Gastroesophageal sphincter (tissue), 4 donors: ENCODE measurements around the gene DEFB129. TPM values are rescaled to one million over a fixed set of nuclear protein-coding genes. Genes with fewer than 3 reads are reported as not detected.
"Not testable (repeated sequence)": the region's sequence is repeated elsewhere in the genome, so short reads cannot be mapped to it uniquely, and the experiment has no call there.

ENCODE experiments used
- ATAC-seq: fragments of 150-250 bp; one replicate; pipeline ENCODE4 v1.9.1; 2016; ENCODE audit warnings: mild to moderate bottlenecking, moderate library complexity
- H3K27ac ChIP-seq, 4 donors: fragments of 200-600 bp; sonication (generic) in 3 of 4; 1 replicate in 3 of 4; 2 replicates in 1 of 4; pipeline ENCODE4 v1.5.1; 2016 to 2019
- H3K27me3 ChIP-seq: fragments of 200-600 bp; sonication (generic); one replicate; pipeline ENCODE4 v1.5.1; 2019
- H3K36me3 ChIP-seq, 2 donors: fragments of 200-600 bp; sonication (generic); one replicate each; pipeline ENCODE4 v1.5.1; 2019; ENCODE audit warnings: control low read depth in 1 of 2
- H3K4me1 ChIP-seq, 3 donors: fragments of 200-600 bp; sonication (generic); 1 replicate in 2 of 3; 2 replicates in 1 of 3; pipeline ENCODE4 v1.5.1; 2016 to 2019; ENCODE audit warnings: control low read depth in 2 of 3
- H3K4me3 ChIP-seq, 2 donors: fragments of 200-600 bp; sonication (generic); one replicate each; pipeline ENCODE4 v1.5.1; 2019; ENCODE audit warnings: mild to moderate bottlenecking in 1 of 2, moderate library complexity in 1 of 2
- H3K9me3 ChIP-seq, 3 donors: fragments of 200-600 bp; sonication (generic); one replicate each; pipeline ENCODE4 v1.5.1; 2017 to 2019; ENCODE audit warnings: control low read depth in 2 of 3
- EP300 ChIP-seq: sonication (generic); formaldehyde crosslinking; IDR thresholded peaks from one replicate; pipeline ENCODE4 v1.6.1; 2017; ENCODE audit warnings: antibody characterized with exemption, mild to moderate bottlenecking
- POLR2A ChIP-seq, 2 donors: fragments of 450-650 bp; IDR thresholded peaks; one replicate each; pipeline ENCODE4 v1.6.1; 2017; ENCODE audit warnings: antibody characterized with exemption in 2 of 2, mild to moderate bottlenecking in 2 of 2, moderate library complexity in 1 of 2
- POLR2AphosphoS5 ChIP-seq: sonication (generic); formaldehyde crosslinking; IDR thresholded peaks from one replicate; pipeline ENCODE4 v1.6.1; 2017; ENCODE audit warnings: antibody characterized with exemption
- WGBS, 2 donors: methylation state at CpG; one replicate each; pipeline ENCODE4 v1.1.5; 2018; ENCODE audit warnings: low coverage in 1 of 2; 5-methylcytosine and 5-hydroxymethylcytosine counted together
- total RNA-seq, 4 donors: library from RNA; depleted of rRNA; stranded (reverse); fragments of >200 nt; gene quantifications; one replicate each; pipeline ENCODE4 v1.1.0, GENCODE V29; 2016
- TF ChIP-seq, protein P1 (sequence below), 4 experiments: fragments of 200-600 bp in 2 of 4; fragments of 450-650 bp in 2 of 4; sonication (generic) in 1 of 4; IDR thresholded peaks; one replicate each; pipeline ENCODE4 v1.5.1; 2017 to 2019; ENCODE audit warnings: antibody characterized with exemption in 4 of 4, mild to moderate bottlenecking in 2 of 4, moderate library complexity in 2 of 4

DEFB129 gene
- total RNA-seq, 4 donors from 2014 or later: not detected

GRCh38 chr20:215796-216195, 11.3 kb upstream of the DEFB129 start:
- Histone ChIP-seq H3K36me3 (no peaks in the 10 kb centered on the region), H3K27ac (no peak overlapping the region), H3K4me3 (no peak overlapping the region), H3K27me3 (peaks cover 45% of the 10 kb centered on the region), H3K9me3 (no peaks in the 10 kb centered on the region), H3K4me1 (no peaks in the 10 kb centered on the region)
- ATAC-seq: no peak
- WGBS, 2 donors: 22% methylated on average over 1 of the region's 1 CpG; no CpG with 5 or more reads in 1 of the 2 donors
- TF ChIP-seq EP300 (no peak), POLR2A (IDR thresholded peaks at IDR 0.05) (no peak)

- Histone ChIP-seq H3K4me3 (no peak overlapping the region), H3K36me3 (no peaks in the 10 kb centered on the region), H3K27me3 (peaks cover 48% of the 10 kb centered on the region), H3K9me3 (no peaks in the 10 kb centered on the region), H3K4me1 (no peaks in the 10 kb centered on the region), H3K27ac (no peak overlapping the region)
- 21 to 67% methylated on average over 1 of the region's 1 CpG for WGBS, 2 donors
- no peak for ATAC-seq
- TF ChIP-seq EP300: no peak
- no peak for TF ChIP-seq POLR2AphosphoS5
- TF ChIP-seq, protein P1, sequence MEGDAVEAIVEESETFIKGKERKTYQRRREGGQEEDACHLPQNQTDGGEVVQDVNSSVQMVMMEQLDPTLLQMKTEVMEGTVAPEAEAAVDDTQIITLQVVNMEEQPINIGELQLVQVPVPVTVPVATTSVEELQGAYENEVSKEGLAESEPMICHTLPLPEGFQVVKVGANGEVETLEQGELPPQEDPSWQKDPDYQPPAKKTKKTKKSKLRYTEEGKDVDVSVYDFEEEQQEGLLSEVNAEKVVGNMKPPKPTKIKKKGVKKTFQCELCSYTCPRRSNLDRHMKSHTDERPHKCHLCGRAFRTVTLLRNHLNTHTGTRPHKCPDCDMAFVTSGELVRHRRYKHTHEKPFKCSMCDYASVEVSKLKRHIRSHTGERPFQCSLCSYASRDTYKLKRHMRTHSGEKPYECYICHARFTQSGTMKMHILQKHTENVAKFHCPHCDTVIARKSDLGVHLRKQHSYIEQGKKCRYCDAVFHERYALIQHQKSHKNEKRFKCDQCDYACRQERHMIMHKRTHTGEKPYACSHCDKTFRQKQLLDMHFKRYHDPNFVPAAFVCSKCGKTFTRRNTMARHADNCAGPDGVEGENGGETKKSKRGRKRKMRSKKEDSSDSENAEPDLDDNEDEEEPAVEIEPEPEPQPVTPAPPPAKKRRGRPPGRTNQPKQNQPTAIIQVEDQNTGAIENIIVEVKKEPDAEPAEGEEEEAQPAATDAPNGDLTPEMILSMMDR (IDR thresholded peaks at IDR 0.05): no peak
- no peak for TF ChIP-seq POLR2A (IDR thresholded peaks at IDR 0.05)
Measured at GRCh38 chr20:217266-217665, 9.8 kb upstream of the DEFB129 start.

DNA sequence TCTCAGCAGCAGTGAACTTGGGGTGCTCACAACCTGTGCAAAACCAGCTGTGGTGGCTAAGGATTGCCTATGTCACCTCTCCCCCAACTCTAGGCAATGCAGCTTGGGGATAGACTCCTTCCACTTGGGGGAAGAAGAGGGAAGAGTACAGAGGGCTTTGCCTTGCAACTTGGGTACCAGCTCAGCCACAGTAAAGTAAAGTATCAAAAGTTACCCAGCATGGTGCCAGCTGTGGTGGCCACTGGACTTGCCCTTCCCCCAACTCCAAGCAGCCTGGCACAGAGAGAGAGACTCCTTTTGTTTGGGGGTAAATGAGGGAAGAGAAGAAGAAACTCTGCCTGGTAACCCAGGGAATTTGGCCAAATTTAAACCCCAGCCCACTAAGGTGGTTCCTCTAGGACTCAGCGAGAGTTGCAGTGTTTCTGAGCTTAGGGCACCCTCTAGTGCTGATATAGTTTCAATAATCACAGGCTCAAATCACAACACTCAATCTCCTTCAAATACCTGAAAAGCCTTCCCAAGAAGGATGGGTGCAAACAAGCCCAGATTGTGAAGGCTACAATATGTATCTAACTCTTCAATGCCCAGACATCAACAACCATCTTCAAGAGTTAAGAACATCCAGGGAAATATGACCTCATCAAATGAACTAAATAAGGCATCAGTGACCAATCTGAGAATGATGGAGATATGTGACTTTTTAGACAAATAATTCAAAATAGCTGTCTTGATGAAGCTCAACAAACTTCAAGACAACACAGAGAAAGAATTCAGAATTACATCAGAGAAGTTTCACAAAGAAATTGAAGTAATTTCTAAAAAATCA, 7.6 kb upstream of the DEFB129 start:
- ATAC-seq: no peak
- TF ChIP-seq, protein P1 (IDR thresholded peaks at IDR 0.05): no peak
- no peak for TF ChIP-seq POLR2A (IDR thresholded peaks at IDR 0.05)
- H3K9me3 ChIP-seq: no peaks in the 10 kb centered on the region
- 0% methylated on average over 1 of the region's 1 CpG; no CpG with 5 or more reads in 1 of the 2 donors for WGBS, 2 donors
- H3K4me3 ChIP-seq: no peak overlapping the region
- no peaks in the 10 kb centered on the region for H3K36me3 ChIP-seq
- peaks cover 48% of the 10 kb centered on the region for H3K27me3 ChIP-seq
- H3K27ac ChIP-seq: no peak overlapping the region
- no peaks in the 10 kb centered on the region for H3K4me1 ChIP-seq

- no peak for ATAC-seq
- Histone ChIP-seq H3K4me3 (no peak overlapping the region), H3K27me3 (peaks cover 40% of the 10 kb centered on the region), H3K9me3 (no peaks in the 10 kb centered on the region), H3K4me1 (no peaks in the 10 kb centered on the region), H3K36me3 (no peaks in the 10 kb centered on the region), H3K27ac (no peak overlapping the region)
- no peak for TF ChIP-seq POLR2A (IDR thresholded peaks at IDR 0.05)
- TF ChIP-seq POLR2AphosphoS5: no peak
- TF ChIP-seq, protein P1 (IDR thresholded peaks at IDR 0.05): no peak
- TF ChIP-seq EP300: no peak
- WGBS, 2 donors: 50 to 75% methylated on average over 1 of the region's 1 CpG
Measured at GRCh38 chr20:221258-221830, 5.7 kb upstream of the DEFB129 start.

GRCh38 chr20:225879-226278, 1.2 kb upstream of the DEFB129 start:
- not testable (repeated sequence) for H3K27ac ChIP-seq, H3K4me3 ChIP-seq, H3K4me1 ChIP-seq, H3K36me3 ChIP-seq, H3K9me3 ChIP-seq, ATAC-seq
- 65 to 66% methylated on average over 3 of the region's 3 CpGs for WGBS, 2 donors
- H3K27me3 ChIP-seq: peaks cover 10% of the 10 kb centered on the region
